GM21367 (cell line): ENCODE measurements around the gene HTR1D.
"Not testable (repeated sequence)": the region's sequence is repeated elsewhere in the genome, so short reads cannot be mapped to it uniquely, and the experiment has no call there.

Experiments
- ATAC-seq: cut with Tn5 transposase; IDR thresholded peaks from one replicate; pipeline ENCODE4 v1.9.1; 2021; ENCODE audit not compliant: unreplicated experiment

The HTR1D gene

GRCh38 chr1:23217421-23218115, at the start of gene HTR1D:
Gene HTR1D (minus strand): TSS chr1:23217502. CDS start chr1:23194219, 23,283 bp downstream.
- ATAC-seq, result no peak

DNA sequence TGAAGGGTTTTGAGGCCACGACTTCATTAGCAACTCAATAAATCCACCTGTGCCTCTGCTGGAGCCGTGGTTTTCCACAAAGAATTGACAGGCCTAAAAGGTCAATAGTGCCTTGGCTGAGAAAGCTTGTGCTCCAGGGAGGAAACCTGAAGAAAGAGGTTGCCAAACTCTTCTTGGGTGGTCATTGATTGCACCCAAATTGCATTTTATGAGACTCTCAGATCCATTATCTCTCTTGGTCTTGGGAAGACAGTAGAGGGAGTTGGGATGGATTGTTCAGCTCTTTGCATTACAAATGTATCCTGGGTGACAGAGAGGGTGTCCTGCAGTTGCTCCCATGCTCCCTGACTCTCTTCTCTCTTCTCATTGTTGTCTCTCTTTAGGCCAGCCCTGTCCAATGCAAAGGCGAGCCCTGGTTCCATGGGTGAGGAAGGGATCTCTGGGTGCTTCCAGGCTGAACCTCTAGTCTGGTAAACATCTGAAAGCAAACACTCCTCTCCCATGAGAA, 46.1 kb upstream of the HTR1D start:
- ATAC-seq, result no peak

DNA sequence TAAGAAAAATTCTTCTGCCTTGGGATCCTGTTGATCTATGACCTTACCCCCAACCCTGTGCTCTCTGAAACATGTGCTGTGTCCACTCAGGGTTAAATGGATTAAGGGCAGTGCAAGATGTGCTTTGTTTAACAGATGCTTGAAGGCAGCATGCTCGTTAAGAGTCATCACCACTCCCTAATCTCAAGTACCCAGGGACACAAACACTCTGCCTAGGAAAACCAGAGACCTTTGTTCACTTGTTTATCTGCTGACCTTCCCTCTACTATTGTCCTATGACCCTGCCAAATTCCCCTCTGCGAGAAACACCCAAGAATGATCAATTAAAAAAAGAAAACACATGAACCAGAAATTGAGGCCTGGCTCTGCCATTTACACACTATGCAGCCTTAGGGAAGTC, 40.8 kb upstream of the HTR1D start:
- ATAC-seq, result not testable (repeated sequence)

DNA sequence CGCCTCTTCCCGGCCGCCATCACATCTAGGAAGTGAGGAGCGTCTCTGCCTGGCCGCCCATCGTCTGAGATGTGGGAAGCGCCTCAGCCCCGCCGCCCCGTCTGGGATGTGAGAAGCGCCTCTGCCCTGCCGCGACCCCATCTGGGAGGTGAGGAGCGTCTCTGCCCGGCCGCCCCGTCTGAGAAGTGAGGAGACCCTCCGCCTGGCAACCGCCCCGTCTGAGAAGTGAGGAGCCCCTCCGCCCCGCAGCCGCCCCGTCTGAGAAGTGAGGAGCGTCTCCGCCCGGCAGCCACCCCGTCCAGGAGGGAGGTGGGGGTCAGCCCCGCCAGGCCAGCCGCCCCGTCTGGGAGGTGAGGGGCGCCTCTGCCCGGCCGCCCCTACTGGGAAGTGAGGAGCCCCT, 40.1 kb upstream of the HTR1D start:
- ATAC-seq, result not testable (repeated sequence)

DNA sequence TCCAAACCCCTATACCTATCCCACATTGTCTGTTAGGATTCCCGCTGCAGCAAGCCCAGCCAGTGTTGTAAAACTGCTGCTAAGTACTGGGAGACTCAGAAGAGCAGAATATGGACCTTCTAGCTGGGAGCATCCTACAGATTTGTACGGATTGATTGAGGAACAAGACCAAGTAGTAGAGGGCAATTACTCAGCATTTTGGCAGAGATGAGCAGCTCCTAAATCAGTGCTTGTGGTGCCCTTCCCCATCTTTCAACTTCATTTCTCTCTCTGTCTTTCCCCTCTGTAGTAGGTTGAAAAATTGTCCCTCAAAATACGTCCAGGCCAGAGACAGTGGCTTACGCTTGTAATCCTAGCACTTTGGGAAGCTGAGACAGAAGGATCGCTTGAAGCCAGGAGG, 37.3 kb upstream of the HTR1D start:
- no peak for ATAC-seq

GRCh38 chr1:23251812-23252211, 34.5 kb upstream of the HTR1D start:
- no peak for ATAC-seq

DNA sequence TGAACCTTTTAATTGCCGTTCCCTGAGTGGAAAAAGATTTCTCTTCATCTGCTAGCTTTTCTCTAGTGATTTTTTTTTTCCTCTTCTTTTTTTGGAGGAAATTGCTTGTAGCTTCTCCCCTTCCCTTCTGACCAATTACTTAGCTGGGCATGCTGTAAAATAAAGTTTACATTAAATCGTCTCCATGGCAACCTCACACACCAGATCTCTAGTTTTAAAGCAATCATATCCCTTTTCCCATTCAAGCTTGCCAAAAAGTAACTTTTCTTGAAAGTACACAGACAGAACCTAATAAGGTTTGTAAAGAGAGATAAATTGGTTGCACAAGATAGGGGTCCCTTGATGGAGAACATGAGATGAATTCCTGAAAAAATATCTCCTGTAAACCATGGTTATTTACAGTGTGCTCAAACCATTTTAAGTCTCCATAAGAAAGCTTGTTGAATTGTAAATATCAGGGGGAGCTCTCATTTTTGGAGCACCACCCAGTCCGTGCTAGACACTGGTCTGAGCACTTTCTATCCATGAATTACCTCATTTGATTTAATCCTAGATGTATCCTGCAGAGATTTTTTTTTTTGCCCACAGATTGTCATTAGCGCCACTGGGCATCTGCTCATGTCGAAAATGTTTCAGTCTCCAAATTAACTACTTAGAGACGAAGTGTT, 32.6 kb upstream of the HTR1D start:
- no peak for ATAC-seq

DNA sequence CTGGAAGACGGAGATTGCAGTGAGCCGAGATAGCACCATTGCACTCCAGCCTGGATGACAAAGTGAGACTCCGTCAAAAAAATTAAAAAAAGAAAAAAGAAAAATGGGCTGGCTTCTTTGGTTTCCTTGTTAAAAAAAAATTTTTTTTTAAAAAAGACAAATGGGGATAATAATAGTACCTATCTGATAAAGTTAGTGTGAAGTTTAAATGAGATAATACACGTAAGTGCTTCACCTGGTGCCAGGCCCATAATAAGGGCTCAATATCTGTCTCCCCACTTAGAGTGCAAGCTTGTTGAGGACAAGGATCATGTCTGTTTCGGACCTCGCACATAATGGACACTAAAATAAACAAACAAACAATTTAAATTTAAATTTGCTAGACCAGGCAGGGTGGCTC, 30.0 kb upstream of the HTR1D start:
- no peak for ATAC-seq

DNA sequence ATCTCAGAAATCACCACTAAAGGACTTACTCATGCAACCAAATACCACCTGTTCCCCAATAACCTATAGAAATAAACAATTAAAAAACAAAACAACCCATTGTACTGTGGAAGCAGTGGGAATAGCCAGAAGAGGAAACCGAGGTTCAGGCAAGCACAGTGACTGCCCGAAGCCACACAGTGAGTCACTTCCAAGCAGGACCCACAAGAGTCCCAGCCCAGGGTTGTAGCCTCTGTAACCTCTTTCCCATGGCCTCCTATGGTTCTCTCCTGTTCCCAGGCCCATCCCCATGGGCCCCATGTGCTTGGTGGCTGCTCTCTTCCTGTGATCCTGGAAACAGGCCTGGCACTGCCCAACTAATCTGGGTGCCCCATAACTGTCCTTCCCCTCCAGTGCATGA, 29.0 kb upstream of the HTR1D start:
- ATAC-seq, result no peak

- ATAC-seq, result no peak
These were observed 27.0 kb upstream of the HTR1D start for GRCh38 chr1:23244256-23244761.

GRCh38 chr1:23242414-23242813, 25.1 kb upstream of the HTR1D start:
- ATAC-seq, result no peak

DNA sequence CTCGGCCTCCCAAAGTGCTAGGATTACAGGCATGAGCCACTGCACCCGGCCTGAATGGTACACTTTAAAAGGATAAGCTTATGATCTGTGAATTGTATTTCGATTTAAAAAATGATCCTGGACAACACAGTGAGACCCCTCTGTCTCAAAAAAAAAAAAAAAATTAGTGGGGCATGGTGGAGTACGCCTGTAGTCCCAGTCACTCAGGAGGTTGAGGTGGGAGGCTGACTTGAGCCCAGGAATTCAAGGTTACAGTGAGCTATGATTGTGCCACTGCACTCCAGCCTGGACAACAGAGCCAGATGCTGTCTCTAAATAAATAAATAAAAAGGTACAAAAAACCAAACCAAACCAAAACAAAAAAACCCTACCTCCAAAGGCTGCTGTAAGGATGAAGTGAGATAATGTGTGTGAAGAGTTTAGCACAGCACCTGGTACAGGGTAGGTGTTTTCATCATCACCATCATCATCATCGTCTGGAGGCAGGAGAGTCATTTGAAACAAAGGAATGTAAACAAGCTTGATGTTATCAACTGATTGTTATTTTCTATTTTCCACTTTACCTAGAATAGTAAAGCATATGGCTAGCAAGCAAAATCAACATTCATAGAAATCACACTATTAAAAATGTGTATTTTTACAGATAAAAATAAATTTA, 22.5 kb upstream of the HTR1D start:
- ATAC-seq, result no peak

- no peak for ATAC-seq
These were observed 21.3 kb upstream of the HTR1D start for GRCh38 chr1:23238565-23238964.

DNA sequence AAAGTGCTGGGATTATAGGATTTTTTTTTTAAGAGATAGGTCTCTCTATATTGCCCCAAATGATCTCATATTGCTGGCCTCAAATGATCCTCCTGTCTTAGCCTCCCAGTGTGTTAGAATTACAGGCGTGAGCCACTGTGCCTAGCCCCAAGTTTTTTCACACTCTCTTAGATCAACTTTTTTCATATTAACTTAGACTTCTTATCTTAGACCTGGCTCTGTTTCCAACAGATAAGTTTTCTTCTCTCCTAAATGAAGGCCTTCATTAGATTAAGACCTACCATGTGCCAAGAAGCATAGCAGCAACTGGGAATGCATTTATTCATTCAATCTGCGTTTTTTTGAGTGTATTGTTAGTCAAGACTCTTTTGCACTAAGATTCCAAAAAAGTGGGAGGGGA, 20.2 kb upstream of the HTR1D start:
- no peak for ATAC-seq

DNA sequence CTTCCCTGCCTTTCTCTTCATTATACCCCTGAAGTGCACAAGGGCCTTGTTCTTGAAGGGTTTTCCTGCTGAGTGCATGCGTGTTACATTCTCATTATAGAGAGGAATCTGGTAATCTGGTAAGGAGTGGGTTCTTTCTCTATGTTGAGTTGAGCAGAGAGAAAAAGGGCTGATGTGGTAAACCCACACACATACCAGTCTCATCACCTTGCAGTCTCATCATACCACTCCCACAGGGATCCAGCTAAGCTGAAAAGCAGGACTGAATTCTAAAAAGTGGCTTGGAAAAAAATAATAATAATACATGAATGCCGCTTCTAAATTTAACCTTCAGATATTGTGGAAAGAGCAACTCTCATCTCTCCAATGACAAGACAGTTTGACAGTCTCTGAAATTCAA, 10.5 kb upstream of the HTR1D start:
- ATAC-seq, result no peak

GRCh38 chr1:23224739-23225648, 7.7 kb upstream of the HTR1D start:
- ATAC-seq, result no peak

GRCh38 chr1:23223963-23224362, 6.7 kb upstream of the HTR1D start:
- not testable (repeated sequence) for ATAC-seq

- not testable (repeated sequence) for ATAC-seq
These were observed 6.2 kb upstream of the HTR1D start for GRCh38 chr1:23223490-23223951.

GRCh38 chr1:23222742-23223141, 5.4 kb upstream of the HTR1D start:
- ATAC-seq, result no peak

- no peak for ATAC-seq
These were observed 5.0 kb upstream of the HTR1D start for GRCh38 chr1:23222331-23222730.

DNA sequence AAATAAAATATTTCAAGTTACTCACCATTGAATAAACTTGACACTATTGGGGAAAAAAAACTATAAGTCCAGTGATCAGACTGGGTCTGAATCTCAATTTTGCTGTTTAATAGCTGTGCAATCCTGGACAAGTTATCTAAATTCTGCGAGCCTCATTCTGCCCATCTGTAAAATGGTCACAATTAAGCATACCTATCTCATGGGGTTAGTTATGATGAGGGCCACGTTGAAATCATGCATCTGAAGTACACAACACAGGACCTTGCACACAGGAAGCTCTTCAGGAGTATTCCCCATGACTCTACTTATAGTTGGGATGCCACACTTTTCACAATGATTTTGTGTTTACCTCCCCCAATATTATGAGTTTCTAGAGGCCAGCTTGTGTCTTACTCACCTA, 3.8 kb upstream of the HTR1D start:
- ATAC-seq, result no peak
